Gastrocnemius medialis (tissue), 4 donors: ENCODE data around the gene OR10C1.

Experiments used
- CTCF ChIP-seq, 5 experiments: fragments of 450-650 bp in 3 of 5; fragments of 200-600 bp in 2 of 5; sonication (generic) in 2 of 5; IDR thresholded peaks in 4 of 5; conservative IDR thresholded peaks in 1 of 5; 1 replicate in 4 of 5; 2 replicates in 1 of 5; pipeline ENCODE4 v1.5.1; 2016 to 2019; ENCODE audit warnings: antibody characterized with exemption in 5 of 5, mild to moderate bottlenecking in 3 of 5, moderate library complexity in 3 of 5
- POLR2A ChIP-seq, 2 donors: fragments of 450-650 bp; IDR thresholded peaks; one replicate each; pipeline ENCODE4 v1.6.1; 2017; ENCODE audit warnings: antibody characterized with exemption in 2 of 2, mild to moderate bottlenecking in 2 of 2, moderate library complexity in 2 of 2

GRCh38 chr6:29478740-29479139 lies 39.6 kb downstream of the OR10C1 start:
- TF ChIP-seq CTCF (IDR thresholded peaks at IDR 0.05 in 4 of 5, conservative IDR thresholded peaks at IDR 0.05 in 1 of 5) (no peak), POLR2A (IDR thresholded peaks at IDR 0.05) (no peak)
